ENCODE measurements around the gene FKTN.

FKTN gene

DNA sequence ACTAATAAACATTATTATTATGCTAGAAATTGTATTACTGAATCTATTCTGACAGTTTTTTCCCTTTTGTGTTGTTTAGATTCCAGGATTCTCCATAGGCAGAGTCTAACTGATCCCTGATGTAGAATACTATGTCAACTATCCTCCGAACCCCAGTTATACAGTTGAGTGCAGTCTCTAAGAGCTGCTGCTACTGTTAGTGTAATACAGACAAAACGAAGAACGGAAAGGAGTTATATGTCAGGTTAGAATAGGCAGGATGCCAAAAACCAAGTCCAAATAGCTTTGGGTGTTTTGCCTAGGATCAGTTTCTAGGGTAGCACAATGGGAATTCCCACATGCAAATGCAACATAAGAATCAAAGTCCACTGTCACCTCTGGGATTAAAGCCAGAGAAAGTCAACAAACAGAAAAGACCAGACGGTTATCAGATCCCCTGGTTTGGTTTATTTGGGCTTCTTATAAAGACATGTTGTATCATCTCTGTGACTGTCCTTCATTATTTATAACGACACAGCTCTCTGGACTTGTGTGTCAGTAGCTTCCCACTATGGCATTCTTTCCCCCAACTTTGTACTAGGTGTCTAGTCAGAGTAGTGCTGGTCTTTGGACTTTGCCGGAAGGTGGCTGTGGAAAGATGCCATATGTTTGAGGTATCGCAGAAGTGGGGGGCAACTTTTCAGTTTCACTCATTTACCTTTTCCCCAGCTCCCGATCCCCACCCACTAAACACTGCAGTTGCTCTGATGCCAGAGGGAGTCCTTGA is 121.5 kb downstream of the FKTN start:
- H3K4me3 ChIP-seq (ENCODE audit: low read depth, low read length): no peak overlapping the region
- DNase-seq: no peak
- in situ Hi-C loops (cut with HindIII; ENCODE audit: low pct_ligation_motif_present, low sequenced_read_pairs): no loop called here
- TF ChIP-seq, protein P1, sequence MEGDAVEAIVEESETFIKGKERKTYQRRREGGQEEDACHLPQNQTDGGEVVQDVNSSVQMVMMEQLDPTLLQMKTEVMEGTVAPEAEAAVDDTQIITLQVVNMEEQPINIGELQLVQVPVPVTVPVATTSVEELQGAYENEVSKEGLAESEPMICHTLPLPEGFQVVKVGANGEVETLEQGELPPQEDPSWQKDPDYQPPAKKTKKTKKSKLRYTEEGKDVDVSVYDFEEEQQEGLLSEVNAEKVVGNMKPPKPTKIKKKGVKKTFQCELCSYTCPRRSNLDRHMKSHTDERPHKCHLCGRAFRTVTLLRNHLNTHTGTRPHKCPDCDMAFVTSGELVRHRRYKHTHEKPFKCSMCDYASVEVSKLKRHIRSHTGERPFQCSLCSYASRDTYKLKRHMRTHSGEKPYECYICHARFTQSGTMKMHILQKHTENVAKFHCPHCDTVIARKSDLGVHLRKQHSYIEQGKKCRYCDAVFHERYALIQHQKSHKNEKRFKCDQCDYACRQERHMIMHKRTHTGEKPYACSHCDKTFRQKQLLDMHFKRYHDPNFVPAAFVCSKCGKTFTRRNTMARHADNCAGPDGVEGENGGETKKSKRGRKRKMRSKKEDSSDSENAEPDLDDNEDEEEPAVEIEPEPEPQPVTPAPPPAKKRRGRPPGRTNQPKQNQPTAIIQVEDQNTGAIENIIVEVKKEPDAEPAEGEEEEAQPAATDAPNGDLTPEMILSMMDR (IDR thresholded peaks at IDR 0.05; ENCODE audit: low read depth, low read length, missing control alignments): no peak
- H3K27me3 ChIP-seq (replicated peaks): no peaks in the 10 kb centered on the region
- H3K36me3 ChIP-seq (replicated peaks): no peaks in the 10 kb centered on the region
- H3K27ac ChIP-seq: no peak overlapping the region

DNA sequence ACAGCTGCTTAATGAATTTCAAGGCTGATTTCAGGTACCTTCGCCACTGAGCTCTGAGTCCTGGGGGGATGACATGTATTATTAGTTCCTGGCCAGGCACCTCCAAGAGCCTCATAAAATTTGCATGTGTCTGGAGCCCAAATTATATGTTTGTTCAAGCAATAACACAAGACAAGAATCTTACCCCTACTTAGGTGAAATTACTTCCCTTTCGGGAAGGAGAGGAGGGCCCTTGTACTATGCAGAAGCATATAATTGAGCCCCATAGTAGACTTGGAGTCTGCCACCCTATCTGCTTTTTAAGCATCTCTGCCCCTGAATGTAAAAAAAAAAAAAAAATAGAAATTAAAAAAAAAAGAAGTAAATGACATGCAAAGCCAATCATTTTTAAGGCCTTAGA is 123.4 kb downstream of the FKTN start:
- no peak for DNase-seq
- TF ChIP-seq, protein P1 (IDR thresholded peaks at IDR 0.05; ENCODE audit: low read depth, low read length, missing control alignments): no peak
- Histone ChIP-seq H3K36me3 (replicated peaks) (no peaks in the 10 kb centered on the region), H3K4me3 (ENCODE audit: low read depth, low read length) (no peak overlapping the region), H3K27ac (no peak overlapping the region), H3K27me3 (replicated peaks) (no peaks in the 10 kb centered on the region)
- in situ Hi-C loops (cut with HindIII; ENCODE audit: low pct_ligation_motif_present, low sequenced_read_pairs): no loop called here

DNA sequence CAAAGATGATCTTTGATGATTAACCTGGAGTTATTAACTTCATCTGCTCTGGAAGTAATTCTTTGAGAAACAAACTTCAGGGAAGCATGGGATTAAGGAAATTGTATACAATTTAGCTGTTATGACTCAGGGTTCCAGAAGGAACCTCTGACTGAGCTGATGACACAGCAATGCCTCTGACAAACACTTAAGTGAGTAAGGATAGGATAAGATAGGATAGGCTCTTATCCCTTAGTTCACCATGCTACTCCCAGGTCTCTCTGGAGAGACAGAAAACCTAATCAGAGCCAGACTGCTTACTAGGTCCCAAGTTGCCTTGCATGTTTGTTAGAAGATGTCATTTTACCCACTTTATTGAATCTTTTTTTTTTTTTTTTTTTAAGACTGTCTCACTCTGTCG is 123.8 kb downstream of the FKTN start:
- Histone ChIP-seq H3K4me3 (ENCODE audit: low read depth, low read length) (no peak overlapping the region), H3K36me3 (replicated peaks) (no peaks in the 10 kb centered on the region), H3K27me3 (replicated peaks) (no peaks in the 10 kb centered on the region), H3K27ac (no peak overlapping the region)
- in situ Hi-C loops (cut with HindIII; ENCODE audit: low pct_ligation_motif_present, low sequenced_read_pairs): no loop called here
- DNase-seq: peak; percentile 75
- TF ChIP-seq, protein P1 (IDR thresholded peaks at IDR 0.05; ENCODE audit: low read depth, low read length, missing control alignments): no peak

GRCh38 chr9:105683688-105684275 is 125.9 kb downstream of the FKTN start:
- H3K27me3 ChIP-seq (replicated peaks): no peaks in the 10 kb centered on the region
- TF ChIP-seq, protein P1 (IDR thresholded peaks at IDR 0.05; ENCODE audit: low read depth, low read length, missing control alignments): no peak
- in situ Hi-C loops (cut with HindIII; ENCODE audit: low pct_ligation_motif_present, low sequenced_read_pairs): no loop called here
- no peak overlapping the region for H3K4me3 ChIP-seq (ENCODE audit: low read depth, low read length)
- no peak for DNase-seq
- H3K36me3 ChIP-seq (replicated peaks): no peaks in the 10 kb centered on the region
- no peak overlapping the region for H3K27ac ChIP-seq

DNA sequence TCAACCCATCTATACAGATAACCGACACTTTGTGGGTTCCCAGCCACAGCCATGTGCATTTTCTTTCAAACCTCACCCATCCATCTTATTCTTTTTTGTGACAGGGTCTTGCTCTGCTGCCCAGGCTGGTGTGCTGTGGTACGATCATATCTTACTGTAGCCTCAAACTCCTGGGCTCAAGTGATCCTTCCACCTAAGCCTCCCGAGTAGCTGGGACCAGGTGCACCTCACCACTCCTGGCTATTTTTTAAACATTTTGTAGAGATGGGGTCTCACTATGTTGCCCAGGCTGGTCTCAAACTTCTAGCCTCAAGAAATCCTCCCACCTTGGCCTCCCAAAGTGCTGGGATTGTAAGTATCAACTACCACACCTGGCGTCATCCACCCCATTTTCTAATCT is 129.0 kb downstream of the FKTN start:
- Histone ChIP-seq H3K36me3 (replicated peaks) (no peaks in the 10 kb centered on the region), H3K27me3 (replicated peaks) (no peaks in the 10 kb centered on the region), H3K27ac (no peak overlapping the region), H3K4me3 (ENCODE audit: low read depth, low read length) (no peak overlapping the region)
- TF ChIP-seq, protein P1 (IDR thresholded peaks at IDR 0.05; ENCODE audit: low read depth, low read length, missing control alignments): no peak
- no peak for DNase-seq
- in situ Hi-C loops (cut with HindIII; ENCODE audit: low pct_ligation_motif_present, low sequenced_read_pairs): no loop called here
